Measurements from ENCODE around the gene ZFYVE16. TPM values are rescaled to one million over a fixed set of nuclear protein-coding genes. Genes with fewer than 3 reads are reported as not detected.
A peak's percentile ranks its signal among the peaks of the same experiment; 100 is the strongest.
"Not testable (repeated sequence)": the region's sequence is repeated elsewhere in the genome, so short reads cannot be mapped to it uniquely, and the experiment has no call there.

Gene ZFYVE16
- 100 to 1,000 TPM in 1 of 5 donors, 10 to 100 TPM in 4; 44.5 to 105 (median 86.5) TPM for polyA plus RNA-seq (ENCODE audit: insufficient read depth in 1 of 5, insufficient read length in 5 of 5, low replicate concordance in 1 of 5)
- long read RNA-seq, donor 1, full-length matches to known transcripts = 3 of 32 reads
- long read RNA-seq, donor 1, partial matches to known transcripts = 16 of 32 reads
- long read RNA-seq, donor 1, other reads (novel, unspliced or antisense) = 13 of 32 reads
- long read RNA-seq, donor 2, full-length matches to known transcripts = 4 of 4 reads
- long read RNA-seq, donor 2, partial matches to known transcripts = 0 of 4 reads
- long read RNA-seq, donor 2, other reads (novel, unspliced or antisense) = 0 of 4 reads
- long read RNA-seq, donor 3, partial matches to known transcripts = 0 of 7 reads
- long read RNA-seq, donor 3, other reads (novel, unspliced or antisense) = 7 of 7 reads
- long read RNA-seq, donor 4, full-length matches to known transcripts = 3 of 10 reads
- long read RNA-seq, donor 4, partial matches to known transcripts = 7 of 10 reads
- long read RNA-seq, donor 4, other reads (novel, unspliced or antisense) = 0 of 10 reads
- long read RNA-seq, donor 5, full-length matches to known transcripts = 3 of 39 reads
- long read RNA-seq, donor 5, partial matches to known transcripts = 36 of 39 reads
- long read RNA-seq, donor 5, other reads (novel, unspliced or antisense) = 0 of 39 reads
- long read RNA-seq, donor 6, full-length matches to known transcripts = 7 of 65 reads
- long read RNA-seq, donor 6, partial matches to known transcripts = 58 of 65 reads
- long read RNA-seq, donor 6, other reads (novel, unspliced or antisense) = 0 of 65 reads
- long read RNA-seq, donor 7, full-length matches to known transcripts = 3 of 22 reads
- long read RNA-seq, donor 7, partial matches to known transcripts = 19 of 22 reads
- long read RNA-seq, donor 7, other reads (novel, unspliced or antisense) = 0 of 22 reads
- long read RNA-seq, donor 8, full-length matches to known transcripts = 1 of 8 reads
- long read RNA-seq, donor 8, partial matches to known transcripts = 7 of 8 reads
- long read RNA-seq, donor 8, other reads (novel, unspliced or antisense) = 0 of 8 reads

DNA sequence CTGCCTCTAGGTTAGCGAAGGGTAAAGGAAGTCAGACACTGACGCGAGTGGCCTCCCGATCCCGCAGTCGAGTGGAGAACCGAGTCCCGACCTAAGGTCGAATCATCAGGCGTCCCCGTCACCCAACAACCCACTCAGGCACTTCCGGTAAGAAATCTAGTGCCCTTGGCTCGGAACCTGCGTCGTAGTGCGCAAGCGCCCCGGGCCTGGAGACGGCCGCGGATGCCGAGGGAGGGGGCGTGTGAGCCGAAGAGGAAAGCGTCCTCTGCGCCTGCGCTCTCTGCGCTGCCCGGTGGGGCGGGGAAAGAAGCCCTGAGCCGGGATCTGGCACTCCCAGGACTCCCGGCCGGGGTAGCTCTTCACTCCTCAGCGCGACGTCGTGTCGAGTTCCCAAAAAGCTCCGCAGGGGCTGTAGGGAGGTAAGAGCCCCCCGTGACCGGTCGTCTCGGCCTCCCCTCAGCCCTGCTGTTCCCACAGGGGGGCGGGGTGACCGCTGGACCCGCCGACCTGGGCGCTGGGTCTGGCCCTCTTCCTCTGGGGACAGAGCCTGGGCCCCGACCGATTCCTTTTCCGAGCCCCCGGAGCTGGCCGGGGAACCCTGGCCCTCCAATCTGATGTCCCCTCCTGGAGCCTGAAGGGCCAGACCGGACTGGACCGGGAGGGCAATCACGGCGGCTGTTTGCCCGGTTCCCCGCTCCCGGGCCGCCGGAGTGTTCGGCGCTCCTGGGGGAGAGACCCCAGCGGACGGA is at the start of gene ZFYVE16:
ZFYVE16 (plus strand) TSS at position 330 of the 749 bp plus-strand sequence. CDS start 26,084 bp downstream, outside the sequence.
- peak; percentile 99 for DNase-seq

DNA sequence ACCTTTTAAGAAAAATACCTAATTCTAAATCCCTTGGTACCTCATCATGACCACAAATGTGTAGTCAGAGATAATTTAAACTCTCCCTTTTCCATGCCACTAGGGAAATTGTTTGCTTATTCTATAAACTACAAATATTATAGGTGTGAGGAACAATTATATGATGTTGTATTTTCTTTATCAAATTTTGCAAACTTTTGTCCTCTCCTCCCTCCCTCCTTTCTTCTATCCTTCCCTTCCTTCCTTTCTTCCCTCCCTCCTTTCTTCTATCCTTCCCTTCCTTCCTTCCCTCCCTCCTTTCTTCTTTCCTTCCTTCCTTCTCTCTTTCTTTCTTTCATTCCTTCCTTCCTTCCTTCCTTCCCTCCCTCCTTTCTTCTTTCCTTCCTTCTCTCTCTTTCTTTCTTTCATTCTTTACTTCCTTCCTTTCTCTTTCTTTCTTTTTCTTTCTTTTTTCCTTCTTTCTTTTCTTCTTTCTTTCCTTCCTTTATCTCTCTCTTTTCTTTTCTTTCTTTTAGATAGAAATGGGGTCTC is 46.9 kb upstream of the ZFYVE16 start:
- no peak for DNase-seq

DNA sequence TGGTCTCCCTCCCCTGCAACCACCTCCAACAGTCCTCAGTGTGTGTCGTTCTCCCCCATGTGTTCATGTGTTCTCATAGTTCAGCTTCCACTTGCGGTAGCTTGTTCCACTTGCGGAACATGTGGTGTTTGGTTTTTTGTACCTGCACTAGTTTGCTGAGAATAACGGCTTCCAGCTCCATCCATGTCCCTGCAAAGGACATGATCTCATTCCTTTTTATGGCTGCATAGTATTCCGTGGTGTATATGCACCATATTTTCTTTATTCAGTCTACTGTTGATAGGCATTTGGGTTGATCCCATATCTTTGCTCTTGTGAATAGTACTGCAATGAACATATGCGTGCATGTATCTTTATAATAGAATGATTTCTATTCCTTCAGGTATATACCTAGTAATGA is 43.0 kb upstream of the ZFYVE16 start:
- no peak for DNase-seq

DNA sequence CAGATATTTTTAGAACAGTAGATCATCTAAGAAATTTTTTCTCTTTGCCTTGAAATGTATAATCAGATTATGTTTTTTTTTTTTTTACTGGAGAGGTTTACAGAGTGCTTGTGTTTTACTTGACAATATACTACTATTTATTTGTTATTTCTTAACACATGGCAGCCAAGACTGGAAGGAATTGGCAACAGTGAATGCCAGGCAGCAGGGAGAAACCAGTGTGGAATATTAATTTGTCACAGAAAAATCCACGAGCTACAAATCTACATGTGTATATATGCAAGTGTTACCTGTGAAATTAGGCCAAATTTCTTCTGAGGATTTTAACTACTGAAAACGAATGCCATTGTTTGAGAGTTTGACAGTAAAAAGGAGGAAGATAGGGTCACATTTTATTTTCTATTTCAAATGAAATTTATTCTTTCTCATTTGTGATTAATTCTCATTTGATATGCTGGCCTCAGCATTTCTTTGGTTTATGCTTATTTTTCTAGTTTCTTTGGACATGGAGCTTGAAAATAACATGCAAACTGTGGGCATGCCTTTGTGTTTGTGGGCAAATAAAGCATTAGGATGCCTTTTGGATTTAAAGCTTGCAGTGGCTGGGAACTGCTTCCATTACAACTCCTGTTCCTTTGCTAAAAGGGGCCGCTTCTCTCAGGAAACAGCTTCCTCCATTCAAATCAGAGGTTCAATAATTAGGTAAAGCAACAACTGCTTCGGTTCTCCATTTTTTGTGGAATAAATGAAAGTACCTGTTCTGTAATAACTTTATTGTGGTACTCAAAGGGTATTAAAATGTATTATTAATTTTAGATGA is 39.0 kb upstream of the ZFYVE16 start:
- DNase-seq = no peak

DNA sequence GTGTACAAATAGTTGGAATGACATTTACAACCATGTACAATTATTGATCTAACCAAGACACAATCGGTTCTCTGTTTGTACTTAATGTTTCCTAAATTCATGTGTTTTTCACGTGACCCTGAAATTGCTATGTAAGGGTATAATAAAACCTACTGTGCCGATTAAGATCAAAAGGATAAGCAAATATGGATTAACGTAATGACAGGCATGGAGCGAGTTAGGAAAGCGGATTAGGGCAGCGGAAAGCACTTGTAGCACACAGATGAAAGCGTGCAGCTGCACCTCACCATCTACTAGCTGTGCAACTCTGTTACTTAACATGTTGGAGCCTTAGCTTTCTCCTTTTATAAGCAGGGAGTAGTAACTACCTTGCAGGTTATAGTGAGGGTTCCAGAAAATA is 38.3 kb upstream of the ZFYVE16 start:
- no peak for DNase-seq

DNA sequence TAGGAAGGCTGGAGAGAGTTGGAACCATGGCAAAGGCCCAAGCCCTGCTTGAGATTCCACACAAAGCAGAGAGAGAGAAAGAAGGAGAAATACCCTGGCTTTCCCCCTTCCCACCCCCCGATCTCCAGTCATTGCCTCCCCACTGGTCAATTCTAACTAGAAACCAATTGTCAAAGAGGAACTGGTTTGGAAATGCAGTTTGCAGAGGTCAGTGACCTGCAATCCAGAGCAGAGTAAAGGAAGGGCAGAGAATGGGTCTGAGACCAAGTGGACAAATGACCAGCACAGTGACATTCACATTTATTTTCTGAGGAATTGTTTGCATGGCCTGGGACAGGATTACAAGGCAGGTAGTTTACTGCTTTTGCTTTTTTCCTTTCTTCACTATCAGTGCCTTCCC is 37.5 kb upstream of the ZFYVE16 start:
- DNase-seq = no peak

DNA sequence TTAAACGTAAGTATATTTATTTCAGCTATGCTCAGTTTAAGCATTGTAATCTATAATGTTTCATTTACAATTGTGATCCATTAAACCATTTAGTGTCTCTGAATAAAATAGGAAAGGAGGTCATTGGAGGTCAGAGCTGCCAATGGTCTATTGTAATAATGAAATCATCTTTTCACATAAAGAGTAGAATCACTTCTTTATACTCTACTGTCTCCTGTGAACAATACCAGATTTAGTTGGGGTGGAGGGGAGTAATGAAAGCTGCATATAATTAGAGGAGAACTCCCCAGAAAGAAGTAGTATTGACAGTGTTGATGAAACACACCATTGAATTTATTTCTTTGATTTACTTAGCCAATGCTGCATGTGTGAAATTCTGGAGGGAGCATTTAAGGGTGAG is 35.1 kb upstream of the ZFYVE16 start:
- no peak for DNase-seq

DNA sequence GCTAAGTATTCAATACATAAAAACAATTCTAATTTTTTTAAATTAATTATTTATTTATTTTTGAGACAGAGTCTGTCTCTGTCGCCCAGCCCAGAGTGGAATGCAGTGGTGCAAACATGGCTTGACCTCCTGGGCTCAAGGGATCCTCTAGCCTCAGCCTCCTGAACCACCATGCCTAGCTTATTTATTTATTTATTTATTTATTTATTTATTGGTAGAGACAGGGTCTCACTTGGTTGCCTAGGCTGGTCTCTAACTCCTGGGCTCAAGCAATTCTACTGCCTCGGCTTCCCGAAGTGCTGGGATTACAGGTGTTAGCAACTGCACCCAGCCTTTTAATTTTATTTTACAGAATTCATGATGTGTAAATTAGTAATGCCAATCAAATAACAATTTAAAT is 33.7 kb upstream of the ZFYVE16 start:
- DNase-seq = no peak

DNA sequence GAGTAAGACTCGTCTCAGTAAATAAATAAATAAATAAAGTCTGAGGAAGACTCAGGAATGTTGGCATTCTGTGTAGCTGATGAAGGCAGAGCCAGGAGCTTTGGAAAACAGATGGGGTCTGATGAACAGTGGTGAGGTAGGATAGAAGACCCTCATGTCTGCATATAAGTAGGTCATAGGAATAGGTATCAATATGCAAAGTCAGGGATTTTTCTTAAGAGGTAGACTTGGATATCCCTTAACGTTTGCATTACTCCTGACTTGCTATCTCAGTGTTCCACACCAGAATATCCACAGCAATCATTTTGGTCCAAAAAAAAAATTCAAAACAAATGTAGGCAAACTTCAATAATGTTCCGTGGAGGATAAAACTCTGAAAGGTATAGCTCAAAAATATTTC is 31.3 kb upstream of the ZFYVE16 start:
- no peak for DNase-seq

DNA sequence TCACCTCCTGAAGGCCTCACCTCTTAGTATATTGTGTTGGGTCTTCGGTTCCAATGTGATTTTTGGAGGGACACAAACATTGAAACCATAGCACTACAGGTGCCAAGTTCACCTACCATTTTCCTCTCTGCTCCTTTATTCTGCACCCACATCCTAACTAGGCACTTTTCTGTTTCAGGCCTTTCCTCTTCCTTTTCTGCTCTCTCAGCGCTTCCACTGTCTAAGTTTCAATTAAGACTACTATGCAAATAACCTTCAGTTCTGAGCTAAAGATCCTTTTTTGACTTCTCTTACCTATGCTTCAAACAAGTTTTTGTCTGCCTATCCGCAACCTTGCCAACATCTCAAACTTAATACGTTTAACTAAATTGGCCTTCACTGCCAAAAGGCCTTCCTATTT is 25.4 kb upstream of the ZFYVE16 start:
- DNase-seq = no peak

DNA sequence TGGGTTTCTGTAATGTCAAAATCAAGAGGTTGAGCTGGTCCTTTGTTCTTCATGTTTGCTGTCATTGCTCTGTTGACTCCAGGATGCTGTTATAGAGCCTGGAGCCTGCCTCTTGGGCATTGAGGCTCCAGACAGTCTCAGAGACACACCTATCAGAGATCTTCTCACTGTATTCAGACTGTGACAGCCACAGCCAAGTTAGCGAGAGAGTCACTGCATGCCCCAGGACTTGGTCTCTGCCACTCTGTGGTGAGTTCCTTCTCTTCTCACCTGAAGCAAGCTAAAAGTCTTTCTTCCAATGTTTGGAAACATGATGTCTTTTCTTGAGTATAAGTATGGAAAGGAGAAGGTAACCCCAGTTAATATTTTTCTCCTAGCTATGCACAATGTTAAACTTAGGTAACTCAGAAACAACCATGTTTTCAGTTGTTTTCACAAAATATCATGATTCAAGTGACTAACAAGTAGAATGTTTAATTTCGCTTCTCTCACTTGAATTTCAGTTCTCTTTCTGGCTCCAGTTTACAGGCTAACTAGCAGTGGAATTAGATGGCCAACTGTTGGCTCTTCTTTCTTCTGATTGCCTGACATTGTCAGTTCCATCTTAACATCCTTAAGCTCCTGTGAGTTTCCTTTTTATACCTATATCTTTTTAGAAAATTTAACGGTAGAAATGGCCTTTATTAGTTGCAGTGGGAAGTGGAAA is 20.6 kb upstream of the ZFYVE16 start:
- no peak for DNase-seq

DNA sequence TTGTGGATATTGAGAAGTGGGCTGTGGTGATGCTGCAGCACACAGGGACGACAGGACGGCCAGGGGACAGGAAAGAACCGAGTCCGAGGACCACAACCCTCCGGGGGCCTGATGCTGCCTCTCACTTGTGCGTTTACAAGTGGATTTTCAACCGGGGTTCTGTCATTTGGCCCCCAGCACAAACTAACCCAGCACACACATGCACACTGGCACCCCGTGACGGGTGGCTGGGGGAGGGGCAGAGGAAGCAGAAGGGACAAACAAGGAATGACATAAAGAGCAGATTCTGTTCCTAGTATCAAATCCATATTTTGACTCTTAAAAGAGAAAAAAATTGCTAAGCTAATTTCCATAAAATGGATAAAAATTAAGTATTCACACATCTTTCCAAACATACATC is 18.3 kb upstream of the ZFYVE16 start:
- DNase-seq = no peak

DNA sequence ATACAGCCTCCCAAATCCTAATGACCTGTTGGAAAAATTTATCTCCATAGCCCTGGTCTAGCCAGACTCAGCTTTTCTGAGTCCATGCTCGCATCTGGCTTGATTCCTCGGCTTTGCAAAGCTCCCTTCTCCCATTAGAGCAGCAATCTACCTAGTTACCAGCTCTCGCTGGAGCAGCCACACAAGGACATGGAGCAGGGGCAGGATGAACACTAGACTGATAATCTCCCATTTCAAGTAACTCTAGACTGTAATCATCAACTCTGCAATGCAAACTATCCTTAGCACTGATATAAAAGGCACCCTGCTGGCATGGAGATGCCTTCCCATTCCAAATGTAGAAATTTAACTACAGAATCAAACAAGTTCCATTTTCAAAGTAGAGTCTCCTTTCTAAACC is 17.5 kb upstream of the ZFYVE16 start:
- DNase-seq = not testable (repeated sequence)

DNA sequence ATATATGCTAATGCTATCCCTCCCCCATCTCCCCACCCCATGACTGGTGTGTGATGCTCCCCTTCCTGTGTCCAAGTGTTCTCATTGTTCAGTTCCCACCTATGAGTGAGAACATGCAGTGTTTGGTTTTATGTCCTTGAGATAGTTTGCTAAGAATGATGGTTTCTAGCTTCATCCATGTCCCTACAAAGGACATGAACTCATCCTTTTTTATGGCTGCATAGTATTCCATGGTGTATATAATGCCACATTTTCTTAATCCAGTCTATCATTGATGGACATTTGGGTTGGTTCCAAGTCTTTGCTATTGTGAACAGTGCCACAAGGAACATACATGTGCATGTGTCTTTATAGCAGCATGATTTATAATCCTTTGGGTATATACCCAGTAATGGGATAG is 16.6 kb upstream of the ZFYVE16 start:
- DNase-seq = not testable (repeated sequence)

DNA sequence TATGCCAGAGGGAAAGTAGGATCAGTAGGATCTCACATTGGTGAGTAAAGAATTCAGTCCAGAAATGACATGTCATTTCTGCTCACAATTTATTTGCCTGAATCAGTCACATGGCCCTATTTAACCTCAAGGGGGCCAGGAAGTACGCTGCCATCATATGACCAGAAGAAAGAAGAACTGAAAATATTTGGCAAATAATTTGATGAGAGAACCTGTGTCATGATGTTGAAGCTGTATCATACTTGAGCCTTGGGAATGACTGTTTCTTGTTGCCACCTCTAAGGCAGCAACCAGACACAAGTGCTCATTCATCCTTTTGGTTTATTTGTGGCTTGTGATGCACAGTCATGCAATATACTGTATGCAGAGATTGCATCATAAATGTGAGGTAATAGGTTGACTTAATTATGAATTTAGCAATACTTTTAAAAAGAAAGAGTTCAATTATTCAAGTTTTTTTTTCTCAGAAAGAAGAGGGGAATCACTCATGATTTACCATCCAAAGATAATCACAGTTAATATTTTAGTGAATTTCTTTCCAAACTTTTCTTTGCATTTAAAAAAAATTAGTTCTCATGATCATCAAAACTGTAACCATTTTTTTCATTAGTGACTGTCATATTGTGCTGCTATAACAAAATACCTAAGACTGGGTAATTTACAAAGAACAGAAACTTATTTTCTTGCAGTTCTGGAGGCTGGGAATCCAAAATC is 8.2 kb upstream of the ZFYVE16 start:
- DNase-seq = no peak

DNA sequence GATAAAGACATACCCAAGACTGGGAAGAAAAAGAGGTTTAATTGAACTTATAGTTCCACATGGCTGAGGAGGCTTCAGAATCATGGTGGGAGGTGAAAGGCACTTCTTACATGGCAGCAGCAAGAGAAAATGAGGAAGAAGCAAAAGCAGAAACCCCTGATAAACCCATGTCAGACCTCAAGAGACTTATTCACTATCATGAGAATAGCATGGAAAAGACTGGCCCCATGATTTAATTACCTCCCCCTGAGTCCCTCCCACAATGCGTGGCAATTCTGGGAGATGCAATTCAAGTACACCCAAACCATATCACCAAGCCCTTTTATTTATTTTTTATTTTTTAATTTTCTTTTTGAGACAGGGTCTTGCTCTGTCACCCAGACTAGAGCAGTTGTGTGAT is 7.5 kb upstream of the ZFYVE16 start:
- not testable (repeated sequence) for DNase-seq

DNA sequence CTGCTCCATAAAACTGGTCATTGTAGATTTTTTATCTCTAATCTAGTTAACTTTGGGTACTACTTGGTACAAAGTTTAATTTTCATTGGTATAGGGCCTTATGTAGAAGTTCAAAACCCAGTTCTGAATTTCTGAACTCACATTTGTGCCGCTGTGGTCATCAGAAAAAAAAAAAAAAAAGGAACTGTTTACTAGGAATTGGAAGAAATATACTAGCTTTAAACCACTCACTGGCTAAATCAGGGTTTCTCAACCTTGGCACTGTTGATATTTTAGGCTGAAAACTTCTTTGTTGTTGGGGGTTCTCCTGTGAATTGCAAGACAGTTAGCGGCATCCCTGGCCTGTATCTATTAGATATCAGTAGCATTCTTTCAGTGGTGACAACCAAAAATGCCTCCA is 4.1 kb upstream of the ZFYVE16 start:
- no peak for DNase-seq

DNA sequence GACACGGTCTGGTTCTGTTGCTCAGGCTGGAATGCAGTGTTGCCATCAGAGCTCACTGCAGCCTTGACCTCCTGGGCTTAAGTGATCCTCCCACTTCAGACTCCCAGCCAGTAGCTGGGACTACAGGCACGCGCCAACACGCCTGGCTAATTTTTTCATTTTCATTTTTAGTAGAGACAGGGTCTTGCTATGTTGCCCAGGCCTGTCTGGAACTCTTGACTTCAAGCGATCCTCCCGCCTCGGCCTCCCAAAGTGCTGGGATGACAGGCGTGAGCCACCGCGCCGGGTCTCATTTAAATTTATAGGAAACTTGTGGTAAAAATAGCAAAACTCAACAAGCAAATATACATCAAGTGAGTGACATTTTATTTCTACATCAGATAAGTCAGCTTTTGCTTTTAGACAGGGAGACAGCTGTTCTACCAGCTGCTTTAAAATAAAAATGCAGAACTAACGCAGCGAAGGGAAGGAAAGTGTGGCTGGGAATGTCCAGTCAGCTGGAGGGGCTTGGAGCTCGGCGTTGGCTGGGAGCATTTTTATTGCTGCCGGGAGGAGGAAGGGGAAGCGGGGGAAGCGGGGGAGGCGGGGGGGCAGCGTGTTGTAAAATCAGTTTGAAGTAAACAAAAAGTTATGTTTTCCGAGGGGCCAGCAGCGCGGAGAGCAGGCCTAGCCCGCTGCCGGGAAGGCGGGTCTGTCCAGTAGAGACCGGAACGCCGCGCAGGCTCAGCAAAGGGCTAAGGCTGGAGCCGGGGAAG is 707 bp upstream of the ZFYVE16 start:
- no peak for DNase-seq

Measured in right lung (tissue), 10 donors.